Sigmoid colon (tissue), 4 donors: Measurements from ENCODE around the gene DGCR6L.

Source experiments
- POLR2AphosphoS5 ChIP-seq, 4 donors: sonication (generic); formaldehyde crosslinking; IDR thresholded peaks; one replicate each; pipeline ENCODE4 v1.6.1; 2017; ENCODE audit warnings: antibody characterized with exemption in 4 of 4
- TF ChIP-seq, protein P1 (sequence below), 4 experiments: fragments of 450-650 bp in 3 of 4; fragments of 200-600 bp in 1 of 4; IDR thresholded peaks; one replicate each; pipeline ENCODE4 v1.5.1; 2016 to 2019; ENCODE audit warnings: antibody characterized with exemption in 4 of 4, mild to moderate bottlenecking in 3 of 4, moderate library complexity in 2 of 4

DNA sequence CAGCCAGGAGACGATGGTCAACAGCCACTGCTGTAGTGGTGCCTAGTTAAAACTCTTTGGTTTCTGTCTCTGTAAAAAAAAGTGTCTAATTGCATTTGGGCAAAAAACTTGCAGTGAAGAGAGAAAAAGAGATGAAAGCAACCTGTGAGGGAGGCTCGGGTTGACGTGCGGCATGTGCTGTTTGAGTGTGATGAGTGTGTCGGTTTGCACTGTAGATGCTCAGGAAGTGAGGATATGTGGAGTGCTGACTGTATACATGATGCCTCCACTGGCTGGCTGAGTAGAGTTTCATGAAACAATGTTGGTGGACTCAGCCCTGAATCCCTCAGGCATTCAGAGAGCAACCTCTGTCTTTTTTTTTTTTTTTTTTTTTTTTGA, 4.3 kb upstream of the DGCR6L start:
- no peak for TF ChIP-seq POLR2AphosphoS5 (IDR thresholded peaks at IDR 0.05)
- TF ChIP-seq, protein P1, sequence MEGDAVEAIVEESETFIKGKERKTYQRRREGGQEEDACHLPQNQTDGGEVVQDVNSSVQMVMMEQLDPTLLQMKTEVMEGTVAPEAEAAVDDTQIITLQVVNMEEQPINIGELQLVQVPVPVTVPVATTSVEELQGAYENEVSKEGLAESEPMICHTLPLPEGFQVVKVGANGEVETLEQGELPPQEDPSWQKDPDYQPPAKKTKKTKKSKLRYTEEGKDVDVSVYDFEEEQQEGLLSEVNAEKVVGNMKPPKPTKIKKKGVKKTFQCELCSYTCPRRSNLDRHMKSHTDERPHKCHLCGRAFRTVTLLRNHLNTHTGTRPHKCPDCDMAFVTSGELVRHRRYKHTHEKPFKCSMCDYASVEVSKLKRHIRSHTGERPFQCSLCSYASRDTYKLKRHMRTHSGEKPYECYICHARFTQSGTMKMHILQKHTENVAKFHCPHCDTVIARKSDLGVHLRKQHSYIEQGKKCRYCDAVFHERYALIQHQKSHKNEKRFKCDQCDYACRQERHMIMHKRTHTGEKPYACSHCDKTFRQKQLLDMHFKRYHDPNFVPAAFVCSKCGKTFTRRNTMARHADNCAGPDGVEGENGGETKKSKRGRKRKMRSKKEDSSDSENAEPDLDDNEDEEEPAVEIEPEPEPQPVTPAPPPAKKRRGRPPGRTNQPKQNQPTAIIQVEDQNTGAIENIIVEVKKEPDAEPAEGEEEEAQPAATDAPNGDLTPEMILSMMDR (IDR thresholded peaks at IDR 0.05) = no peak
